Liver (tissue), 3 donors: Measurements from ENCODE around the gene DNAJC7.

Experiments used
- EGR1 ChIP-seq, 2 donors: IDR thresholded peaks; 2 replicates each; pipeline ENCODE4 v1.6.1; 2016 to 2018; ENCODE audit warnings: antibody characterized with exemption in 2 of 2, low read depth in 2 of 2
- JUND ChIP-seq, 2 donors: IDR thresholded peaks; 2 replicates each; pipeline ENCODE4 v1.6.1; 2016; ENCODE audit warnings: antibody characterized with exemption in 2 of 2
- RAD21 ChIP-seq, 2 donors: IDR thresholded peaks; 2 replicates each; pipeline ENCODE4 v1.6.1; 2016; ENCODE audit warnings: antibody characterized with exemption in 2 of 2, mild to moderate bottlenecking in 2 of 2
- RXRA ChIP-seq, 2 donors: IDR thresholded peaks; 2 replicates each; pipeline ENCODE4 v1.6.1; 2017 to 2018; ENCODE audit warnings: antibody characterized with exemption in 2 of 2, mild to moderate bottlenecking in 1 of 2
- TAF1 ChIP-seq: conservative IDR thresholded peaks from 2 replicates; pipeline ENCODE4 v1.6.1; 2016; ENCODE audit warnings: antibody characterized with exemption, mild to moderate bottlenecking
- YY1 ChIP-seq: IDR thresholded peaks from 2 replicates; pipeline ENCODE4 v1.6.1; 2016; ENCODE audit warnings: antibody characterized with exemption, mild to moderate bottlenecking
- TF ChIP-seq, protein P1 (sequence below): fragments of 150-350 bp; IDR thresholded peaks from 2 replicates; pipeline ENCODE4 v1.5.1; 2017; ENCODE audit warnings: improper control_type of control experiment, low read depth, low read length; ENCODE audit not compliant: missing input control
- TF ChIP-seq, protein P2 (sequence below): IDR thresholded peaks from 2 replicates; pipeline ENCODE4 v1.6.1; 2016; ENCODE audit warnings: antibody characterized with exemption
- TF ChIP-seq, protein P3 (sequence below): IDR thresholded peaks from 2 replicates; pipeline ENCODE4 v1.6.1; 2016; ENCODE audit warnings: antibody characterized with exemption
- donor health status: healthy.
- donor health status: healthy.

DNA sequence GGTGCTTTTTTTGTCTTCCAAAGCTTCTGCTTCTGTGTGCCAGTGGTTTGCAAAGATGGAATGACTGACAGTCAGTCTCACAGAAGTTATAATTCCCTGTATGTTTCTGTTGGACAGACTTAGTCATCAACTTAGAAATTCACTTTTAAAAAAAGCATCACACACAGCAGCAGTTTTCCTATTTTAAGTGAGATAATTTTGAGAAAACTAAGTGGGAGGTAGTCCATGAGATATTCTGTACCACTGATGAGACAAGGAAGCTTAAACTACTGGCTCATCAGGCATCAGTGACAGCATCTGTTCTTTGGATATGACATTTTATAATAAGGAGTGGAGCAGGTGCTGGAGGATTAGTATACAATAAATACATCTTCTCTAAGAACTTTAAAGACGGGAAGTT lies 30.6 kb downstream of the DNAJC7 start:
- TF ChIP-seq, protein P1, sequence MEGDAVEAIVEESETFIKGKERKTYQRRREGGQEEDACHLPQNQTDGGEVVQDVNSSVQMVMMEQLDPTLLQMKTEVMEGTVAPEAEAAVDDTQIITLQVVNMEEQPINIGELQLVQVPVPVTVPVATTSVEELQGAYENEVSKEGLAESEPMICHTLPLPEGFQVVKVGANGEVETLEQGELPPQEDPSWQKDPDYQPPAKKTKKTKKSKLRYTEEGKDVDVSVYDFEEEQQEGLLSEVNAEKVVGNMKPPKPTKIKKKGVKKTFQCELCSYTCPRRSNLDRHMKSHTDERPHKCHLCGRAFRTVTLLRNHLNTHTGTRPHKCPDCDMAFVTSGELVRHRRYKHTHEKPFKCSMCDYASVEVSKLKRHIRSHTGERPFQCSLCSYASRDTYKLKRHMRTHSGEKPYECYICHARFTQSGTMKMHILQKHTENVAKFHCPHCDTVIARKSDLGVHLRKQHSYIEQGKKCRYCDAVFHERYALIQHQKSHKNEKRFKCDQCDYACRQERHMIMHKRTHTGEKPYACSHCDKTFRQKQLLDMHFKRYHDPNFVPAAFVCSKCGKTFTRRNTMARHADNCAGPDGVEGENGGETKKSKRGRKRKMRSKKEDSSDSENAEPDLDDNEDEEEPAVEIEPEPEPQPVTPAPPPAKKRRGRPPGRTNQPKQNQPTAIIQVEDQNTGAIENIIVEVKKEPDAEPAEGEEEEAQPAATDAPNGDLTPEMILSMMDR = no peak
- no peak for TF ChIP-seq TAF1
- TF ChIP-seq, protein P2, sequence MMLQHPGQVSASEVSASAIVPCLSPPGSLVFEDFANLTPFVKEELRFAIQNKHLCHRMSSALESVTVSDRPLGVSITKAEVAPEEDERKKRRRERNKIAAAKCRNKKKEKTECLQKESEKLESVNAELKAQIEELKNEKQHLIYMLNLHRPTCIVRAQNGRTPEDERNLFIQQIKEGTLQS = no peak
- TF ChIP-seq, protein P3, sequence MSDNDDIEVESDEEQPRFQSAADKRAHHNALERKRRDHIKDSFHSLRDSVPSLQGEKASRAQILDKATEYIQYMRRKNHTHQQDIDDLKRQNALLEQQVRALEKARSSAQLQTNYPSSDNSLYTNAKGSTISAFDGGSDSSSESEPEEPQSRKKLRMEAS = no peak
- no peak for TF ChIP-seq EGR1 (IDR thresholded peaks at IDR 0.05; ENCODE audit: low read depth in 2 of 2)
- TF ChIP-seq JUND (IDR thresholded peaks at IDR 0.05) = no peak
- TF ChIP-seq YY1 = no peak
- TF ChIP-seq RXRA (IDR thresholded peaks at IDR 0.05) = no peak
- no peak for TF ChIP-seq RAD21 (IDR thresholded peaks at IDR 0.05)
